HL-60 (cell line): ENCODE data around the gene LITAFD.
"Not testable (repeated sequence)": the region's sequence is repeated elsewhere in the genome, so short reads cannot be mapped to it uniquely, and the experiment has no call there.

ENCODE experiments used
- DNase-seq, 2 experiments: peaks; one replicate each; pipeline ENCODE4 v3.0.0-alpha.2; 2010 to 2020; ENCODE audit warnings: low read depth in 1 of 2, low spot score in 1 of 2
- H3K27ac ChIP-seq: fragments of 250-450 bp; sonication (Bioruptor Pico); replicated peaks from 2 replicates; pipeline ENCODE4 v1.5.1; 2020; ENCODE audit warnings: mild to moderate bottlenecking, moderate library complexity
- H3K27me3 ChIP-seq: fragments of 250-450 bp; sonication (Bioruptor Pico); 2 replicates; pipeline ENCODE4 v1.5.1; 2021; ENCODE audit warnings: mild to moderate bottlenecking, moderate library complexity; ENCODE audit not compliant: insufficient read depth, poor library complexity, severe bottlenecking
- H3K4me3 ChIP-seq: replicated peaks from 2 replicates; pipeline ENCODE4 v1.5.1; 2011; ENCODE audit warnings: mild to moderate bottlenecking, control low read depth, low read length; ENCODE audit not compliant: insufficient read depth
- GABPA ChIP-seq: IDR thresholded peaks from 2 replicates; pipeline ENCODE4 v1.6.1; 2012; ENCODE audit warnings: low read depth
- POLR2AphosphoS5 ChIP-seq: IDR thresholded peaks from 2 replicates; pipeline ENCODE4 v1.6.1; 2012; ENCODE audit warnings: low read depth
- SPI1 ChIP-seq: IDR thresholded peaks from 2 replicates; pipeline ENCODE4 v1.6.1; 2012; ENCODE audit warnings: low read depth, mild to moderate bottlenecking, borderline replicate concordance
- TF ChIP-seq, protein P1 (sequence below): IDR thresholded peaks from one replicate; pipeline ENCODE4 v1.5.1; 2011; ENCODE audit warnings: low read length, control low read depth, inconsistent platforms; ENCODE audit not compliant: insufficient read depth
- TF ChIP-seq, protein P2 (sequence below): IDR thresholded peaks from 2 replicates; pipeline ENCODE4 v1.6.1; 2012; ENCODE audit warnings: low read depth; ENCODE audit not compliant: insufficient replicate concordance

Gene LITAFD

DNA sequence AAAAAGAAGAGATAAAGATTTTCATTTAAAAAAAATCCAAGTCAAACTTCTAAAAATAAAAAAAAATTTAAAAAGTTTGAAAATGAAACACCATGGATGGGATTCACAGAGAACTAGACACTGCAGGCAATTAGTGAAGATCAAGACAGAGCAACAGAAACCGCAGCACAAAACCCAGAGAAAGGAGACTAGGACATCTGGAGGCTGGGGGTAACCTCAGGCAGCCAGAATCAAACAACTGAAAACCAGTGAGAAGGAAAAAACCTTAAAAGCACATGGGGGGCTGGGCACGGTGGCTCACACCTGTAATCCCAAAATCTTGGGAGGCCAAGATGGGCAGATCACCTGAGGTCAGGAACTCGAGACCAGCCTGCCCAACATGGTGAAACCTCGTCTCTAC is 30.6 kb downstream of the LITAFD start:
- Histone ChIP-seq H3K27ac (no peak overlapping the region), H3K27me3 (no peaks in the 10 kb centered on the region), H3K4me3 (no peak overlapping the region)
- DNase-seq, result no peak
- TF ChIP-seq, protein P1, sequence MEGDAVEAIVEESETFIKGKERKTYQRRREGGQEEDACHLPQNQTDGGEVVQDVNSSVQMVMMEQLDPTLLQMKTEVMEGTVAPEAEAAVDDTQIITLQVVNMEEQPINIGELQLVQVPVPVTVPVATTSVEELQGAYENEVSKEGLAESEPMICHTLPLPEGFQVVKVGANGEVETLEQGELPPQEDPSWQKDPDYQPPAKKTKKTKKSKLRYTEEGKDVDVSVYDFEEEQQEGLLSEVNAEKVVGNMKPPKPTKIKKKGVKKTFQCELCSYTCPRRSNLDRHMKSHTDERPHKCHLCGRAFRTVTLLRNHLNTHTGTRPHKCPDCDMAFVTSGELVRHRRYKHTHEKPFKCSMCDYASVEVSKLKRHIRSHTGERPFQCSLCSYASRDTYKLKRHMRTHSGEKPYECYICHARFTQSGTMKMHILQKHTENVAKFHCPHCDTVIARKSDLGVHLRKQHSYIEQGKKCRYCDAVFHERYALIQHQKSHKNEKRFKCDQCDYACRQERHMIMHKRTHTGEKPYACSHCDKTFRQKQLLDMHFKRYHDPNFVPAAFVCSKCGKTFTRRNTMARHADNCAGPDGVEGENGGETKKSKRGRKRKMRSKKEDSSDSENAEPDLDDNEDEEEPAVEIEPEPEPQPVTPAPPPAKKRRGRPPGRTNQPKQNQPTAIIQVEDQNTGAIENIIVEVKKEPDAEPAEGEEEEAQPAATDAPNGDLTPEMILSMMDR, result no peak
- TF ChIP-seq POLR2AphosphoS5, result no peak
- TF ChIP-seq, protein P2, sequence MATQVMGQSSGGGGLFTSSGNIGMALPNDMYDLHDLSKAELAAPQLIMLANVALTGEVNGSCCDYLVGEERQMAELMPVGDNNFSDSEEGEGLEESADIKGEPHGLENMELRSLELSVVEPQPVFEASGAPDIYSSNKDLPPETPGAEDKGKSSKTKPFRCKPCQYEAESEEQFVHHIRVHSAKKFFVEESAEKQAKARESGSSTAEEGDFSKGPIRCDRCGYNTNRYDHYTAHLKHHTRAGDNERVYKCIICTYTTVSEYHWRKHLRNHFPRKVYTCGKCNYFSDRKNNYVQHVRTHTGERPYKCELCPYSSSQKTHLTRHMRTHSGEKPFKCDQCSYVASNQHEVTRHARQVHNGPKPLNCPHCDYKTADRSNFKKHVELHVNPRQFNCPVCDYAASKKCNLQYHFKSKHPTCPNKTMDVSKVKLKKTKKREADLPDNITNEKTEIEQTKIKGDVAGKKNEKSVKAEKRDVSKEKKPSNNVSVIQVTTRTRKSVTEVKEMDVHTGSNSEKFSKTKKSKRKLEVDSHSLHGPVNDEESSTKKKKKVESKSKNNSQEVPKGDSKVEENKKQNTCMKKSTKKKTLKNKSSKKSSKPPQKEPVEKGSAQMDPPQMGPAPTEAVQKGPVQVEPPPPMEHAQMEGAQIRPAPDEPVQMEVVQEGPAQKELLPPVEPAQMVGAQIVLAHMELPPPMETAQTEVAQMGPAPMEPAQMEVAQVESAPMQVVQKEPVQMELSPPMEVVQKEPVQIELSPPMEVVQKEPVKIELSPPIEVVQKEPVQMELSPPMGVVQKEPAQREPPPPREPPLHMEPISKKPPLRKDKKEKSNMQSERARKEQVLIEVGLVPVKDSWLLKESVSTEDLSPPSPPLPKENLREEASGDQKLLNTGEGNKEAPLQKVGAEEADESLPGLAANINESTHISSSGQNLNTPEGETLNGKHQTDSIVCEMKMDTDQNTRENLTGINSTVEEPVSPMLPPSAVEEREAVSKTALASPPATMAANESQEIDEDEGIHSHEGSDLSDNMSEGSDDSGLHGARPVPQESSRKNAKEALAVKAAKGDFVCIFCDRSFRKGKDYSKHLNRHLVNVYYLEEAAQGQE, result no peak
- no peak for TF ChIP-seq SPI1
- no peak for TF ChIP-seq GABPA

DNA sequence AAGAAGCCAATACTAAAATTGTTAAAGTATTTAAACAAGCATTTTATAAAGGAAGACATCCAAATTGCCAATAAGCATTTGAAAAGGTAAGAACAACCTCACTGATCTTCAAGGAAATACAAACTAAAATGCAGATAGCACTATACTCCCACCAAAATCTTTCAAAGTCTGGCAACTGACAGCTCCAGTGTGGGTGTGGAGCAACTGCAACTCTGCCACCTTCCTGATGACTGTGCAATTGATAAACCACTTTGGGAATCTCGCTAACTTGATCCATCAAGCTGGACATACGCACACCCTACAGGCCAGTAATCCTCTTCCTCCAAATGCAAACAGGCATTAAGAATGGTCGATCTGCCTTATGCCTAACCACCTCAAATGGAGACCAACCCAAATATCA is 31.9 kb downstream of the LITAFD start:
- DNase-seq, result no peak

DNA sequence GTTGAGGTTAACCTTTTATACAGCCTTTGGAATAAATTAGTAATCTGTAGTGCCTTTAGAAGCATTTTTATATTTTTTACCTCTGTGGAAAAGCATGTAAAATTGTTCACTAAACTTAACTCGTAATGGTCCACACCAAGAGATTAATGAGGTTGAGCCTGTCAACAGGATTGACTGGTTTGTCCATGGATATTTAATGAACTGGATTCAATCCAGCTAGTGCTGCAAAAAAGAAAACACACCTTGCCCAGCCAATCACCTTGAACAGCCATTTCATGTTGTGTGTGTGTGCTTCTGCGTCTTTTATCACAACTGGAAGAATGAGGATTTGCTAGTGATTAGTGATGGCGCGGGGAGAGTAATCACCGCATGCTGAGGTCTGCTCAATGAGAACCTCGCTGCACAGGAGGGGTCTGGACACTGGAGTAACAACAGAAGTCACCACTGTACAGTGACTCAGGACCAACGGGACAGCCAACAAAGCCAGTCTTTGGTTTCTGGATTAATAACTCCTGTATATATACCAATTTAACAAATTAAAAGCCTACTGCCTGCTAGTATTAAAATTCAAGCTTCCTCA is 33.7 kb downstream of the LITAFD start:
- no peak overlapping the region for H3K27ac ChIP-seq
- DNase-seq, result no peak
- TF ChIP-seq GABPA, result no peak

More for the DNA sequence above, 31.9 kb downstream of the LITAFD start:
- no peak overlapping the region for H3K27ac ChIP-seq
- H3K27me3 ChIP-seq, result no peaks in the 10 kb centered on the region
- TF ChIP-seq, protein P2, result no peak
- no peak for TF ChIP-seq SPI1
- no peak for TF ChIP-seq POLR2AphosphoS5
- TF ChIP-seq, protein P1, result no peak
- no peak for TF ChIP-seq GABPA
- H3K4me3 ChIP-seq, result no peak overlapping the region

DNA sequence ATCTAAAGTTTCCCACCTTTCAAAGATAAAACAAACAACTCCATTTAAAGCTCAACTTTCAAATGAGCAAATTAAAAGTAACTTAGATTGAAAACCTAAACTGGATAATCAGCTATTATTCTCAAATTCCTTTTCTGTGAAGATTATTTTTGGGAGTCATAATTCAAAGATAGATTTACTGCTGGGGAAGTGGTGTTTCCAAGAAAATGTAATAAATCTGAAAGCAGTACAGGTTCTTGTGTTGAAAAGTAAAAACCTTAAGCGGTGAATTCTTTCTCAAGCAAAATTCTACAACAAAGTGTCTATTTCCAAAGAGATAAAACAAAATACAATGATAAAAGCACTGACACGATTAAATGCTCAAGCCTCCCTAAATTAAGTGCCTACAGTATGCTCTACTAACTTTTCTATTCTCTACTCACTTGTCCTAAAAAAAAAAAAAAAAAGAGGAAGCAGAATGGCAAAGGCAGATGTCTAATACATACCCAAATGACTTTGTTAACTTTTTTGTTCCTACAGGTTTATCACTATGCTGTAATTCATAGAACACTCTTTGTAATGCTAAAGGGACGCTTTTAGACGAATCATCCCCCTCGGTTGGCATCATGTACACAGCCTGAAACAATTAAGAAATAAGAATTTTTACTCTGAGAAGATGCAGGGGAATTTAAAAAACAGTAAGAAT is 34.5 kb downstream of the LITAFD start:
- DNase-seq, result no peak
- H3K27ac ChIP-seq, result no peak overlapping the region
- peak; percentile 25; the same call in 1 of the 2 replicates for TF ChIP-seq SPI1
- TF ChIP-seq, protein P2, result no peak

More for the DNA sequence above, 33.7 kb downstream of the LITAFD start:
- Histone ChIP-seq H3K4me3 (no peak overlapping the region), H3K27me3 (no peaks in the 10 kb centered on the region)

DNA sequence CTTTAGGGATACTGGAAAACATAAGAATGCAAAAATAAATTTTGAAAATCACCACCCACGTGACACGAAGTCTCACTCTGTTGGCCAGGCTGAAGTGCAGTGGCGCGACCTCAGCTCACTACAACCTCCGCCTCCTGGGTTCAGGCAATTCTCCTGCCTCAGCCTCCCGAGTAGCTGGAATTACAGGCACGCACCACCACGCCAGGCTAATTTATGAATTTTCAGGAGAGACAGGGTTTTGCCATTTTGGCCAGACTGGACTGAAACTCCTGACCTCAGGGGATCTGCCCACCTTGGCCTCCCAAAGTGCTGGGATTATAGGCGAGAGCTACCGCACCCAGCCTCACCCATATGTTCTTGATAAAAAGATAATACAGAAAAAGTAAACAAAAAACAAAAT is 35.2 kb downstream of the LITAFD start:
- not testable (repeated sequence) for H3K27ac ChIP-seq, H3K27me3 ChIP-seq, H3K4me3 ChIP-seq, DNase-seq

More for the DNA sequence above, 34.5 kb downstream of the LITAFD start:
- Histone ChIP-seq H3K4me3 (no peak overlapping the region), H3K27me3 (no peaks in the 10 kb centered on the region)
